Posterior cingulate gyrus (tissue), 11 donors: ENCODE data around the gene FCRL4.
A peak's percentile ranks its signal among the peaks of the same experiment; 100 is the strongest.
"Not testable (repeated sequence)": the region's sequence is repeated elsewhere in the genome, so short reads cannot be mapped to it uniquely, and the experiment has no call there.

Source experiments
- DNase-seq, 10 donors: peaks; one replicate each; pipeline versions ENCODE4 v3.0.0 to v3.0.0-alpha.2; 2020 to 2021; ENCODE audit warnings: mixed read lengths in 3 of 10
- intact Hi-C: fragments of 100-400 bp; cut with DNase I; formaldehyde crosslinking; loops from one replicate; pipeline ENCODE4 v1.15.1; 2023

The FCRL4 gene

DNA sequence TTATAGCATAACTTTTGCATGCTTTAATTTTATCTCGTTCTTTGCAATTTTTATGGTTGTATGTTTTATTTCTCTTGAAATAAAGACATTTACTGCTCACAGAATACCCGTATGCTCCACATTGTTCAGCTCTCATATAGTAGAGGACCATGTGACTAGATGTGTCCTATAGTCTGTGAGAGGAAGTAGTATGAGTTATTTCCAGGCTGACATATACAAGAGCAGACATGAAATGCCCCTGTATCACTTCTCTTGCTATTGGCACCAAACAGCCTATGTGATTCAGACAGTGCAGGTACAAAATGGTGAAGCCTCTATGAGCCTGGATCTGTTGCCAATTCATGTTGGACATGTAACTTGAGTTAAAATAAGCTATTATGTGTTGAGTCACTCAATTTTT, 39.8 kb downstream of the FCRL4 start:
- DNase-seq, result no peak
- intact Hi-C loops, result no loop called here

DNA sequence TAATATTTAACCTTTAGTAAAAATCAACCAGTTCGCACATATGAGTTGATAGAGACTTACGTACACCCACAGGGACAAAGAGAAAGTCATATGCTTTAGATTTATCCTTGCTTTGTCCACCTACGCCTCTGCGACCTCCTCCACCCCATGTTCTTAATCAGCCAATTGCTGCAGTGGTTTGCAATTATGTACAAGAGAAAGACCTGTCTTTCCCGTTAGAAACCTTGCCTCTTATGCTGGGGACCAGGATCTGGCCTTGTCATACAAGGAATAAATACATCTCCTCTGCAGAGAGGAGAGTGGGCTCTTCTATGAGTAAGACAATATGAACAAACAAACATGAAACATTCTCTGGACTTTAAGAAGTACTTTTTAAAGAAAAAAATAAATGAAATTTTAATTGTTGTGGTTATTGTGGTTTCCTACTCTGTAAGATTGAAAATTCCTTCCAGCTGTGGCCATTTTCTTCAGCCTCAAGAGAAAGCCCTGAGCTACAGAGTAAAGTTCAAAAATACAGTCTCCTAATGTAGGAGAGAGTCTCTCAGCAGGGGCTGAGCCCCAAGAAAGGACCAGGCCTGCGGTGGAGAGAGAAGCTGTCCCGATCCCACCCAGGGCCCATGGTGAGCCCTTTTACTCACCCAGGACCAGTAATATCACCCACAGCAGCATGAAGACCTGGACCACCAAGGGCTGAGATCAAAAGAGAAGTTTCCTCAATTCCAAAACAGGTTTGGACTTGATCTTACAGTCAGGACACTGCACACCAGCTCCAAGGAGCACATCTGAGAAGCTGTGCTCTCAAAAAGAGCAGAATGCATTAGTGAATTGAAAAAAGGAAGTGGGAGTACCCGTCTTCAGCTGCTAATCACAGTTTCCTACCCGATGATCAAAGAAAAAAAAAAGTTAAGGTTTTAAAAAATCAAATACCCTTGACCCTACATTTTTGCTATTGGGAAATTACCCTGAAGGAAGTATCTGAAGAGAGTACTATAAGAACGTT, 45.9 kb downstream of the FCRL4 start, which contains the start of gene FCRL5:
TSS of gene FCRL5 (minus strand) at position 822 of the 1,000 bp plus-strand sequence. CDS start at position 669, 153 bp downstream.
- intact Hi-C loops, result no loop called here
- no peak for DNase-seq

DNA sequence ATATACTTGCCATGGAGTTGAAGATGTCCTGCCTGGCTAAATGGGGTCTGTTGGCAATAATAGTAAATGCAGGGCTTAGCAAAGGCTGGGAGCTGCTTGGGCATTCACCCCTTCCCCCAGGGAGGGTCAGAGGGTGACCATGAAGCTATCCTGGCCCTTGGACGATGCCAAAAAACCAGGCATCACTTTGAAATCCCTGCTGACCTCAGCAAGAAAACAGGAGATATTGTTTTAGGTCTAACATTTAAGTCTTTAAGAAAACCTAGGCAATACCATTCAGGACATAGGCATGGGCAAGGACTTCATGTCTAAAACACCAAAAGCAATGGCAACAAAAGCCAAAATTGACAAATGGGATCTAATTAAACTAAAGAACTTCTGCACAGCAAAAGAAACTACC, 49.8 kb downstream of the FCRL4 start:
- DNase-seq, intact Hi-C loops: not testable (repeated sequence)

DNA sequence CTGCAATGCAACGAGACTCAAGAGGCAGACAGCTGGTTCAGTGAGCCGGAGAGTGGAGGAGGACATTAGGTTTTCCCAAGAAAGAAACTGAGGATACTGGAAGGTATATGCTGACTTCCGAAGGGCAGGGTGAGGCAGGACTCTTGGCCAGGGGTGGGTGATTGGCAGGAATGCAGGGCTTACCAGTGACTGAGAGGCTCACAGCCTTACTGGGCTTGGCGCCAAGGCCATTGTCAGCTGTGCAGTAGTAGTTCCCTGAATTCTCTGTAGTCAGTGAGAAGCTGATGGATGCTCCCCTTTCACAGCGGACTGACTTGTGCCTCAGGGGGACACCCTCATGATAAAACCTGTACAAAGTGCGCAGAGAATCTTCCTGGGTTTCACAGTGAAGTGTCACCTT, 55.2 kb downstream of the FCRL4 start:
- intact Hi-C loops, result no loop called here
- peak in 5 of 10 donors; percentile 11 to 87 (median 45) for DNase-seq

DNA sequence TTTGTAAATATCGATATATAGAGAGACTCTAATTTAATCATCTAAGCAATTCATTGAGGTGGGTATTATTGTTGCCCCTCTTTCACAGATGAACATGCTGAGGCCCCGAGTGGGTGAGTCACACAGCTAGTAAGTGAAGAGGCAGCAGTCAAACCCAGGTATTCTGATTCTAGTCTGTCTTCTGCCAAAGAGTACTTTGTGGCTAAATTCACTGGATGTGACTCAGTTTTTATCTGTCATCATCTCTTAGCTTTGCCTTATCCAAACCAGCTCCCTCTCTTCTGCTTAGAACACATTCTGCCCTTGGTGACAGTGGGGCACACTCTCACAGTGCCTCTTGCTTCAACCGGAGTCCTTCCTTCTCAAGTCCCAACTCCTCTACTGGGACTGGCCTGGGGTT, 57.0 kb downstream of the FCRL4 start:
- no peak for DNase-seq
- intact Hi-C loops, result no loop called here

GRCh38 chr1:157540160-157540748, 57.6 kb downstream of the FCRL4 start:
- DNase-seq, result no peak
- intact Hi-C loops, result no loop called here

- intact Hi-C loops, result no loop called here
- DNase-seq, result no peak
These were observed 58.3 kb downstream of the FCRL4 start for GRCh38 chr1:157539568-157539967.

DNA sequence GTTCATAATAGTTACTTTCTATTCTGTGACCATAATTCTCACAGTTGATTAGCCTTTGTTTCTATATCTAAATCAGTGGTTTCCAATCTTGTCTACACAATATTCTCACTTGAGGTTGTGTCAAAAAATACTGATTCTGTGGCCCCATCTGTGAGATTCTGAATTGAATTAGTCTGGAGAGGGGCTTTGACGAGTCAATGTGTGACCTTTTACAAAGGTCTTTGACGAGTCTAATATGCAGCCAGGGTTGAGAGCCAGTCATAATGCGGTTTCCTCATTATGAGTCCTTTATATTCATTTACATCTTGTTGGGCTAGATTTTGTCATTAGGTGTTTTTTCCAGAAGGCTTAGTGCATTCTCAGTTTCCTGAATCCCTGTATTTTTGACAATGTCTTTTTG, 65.3 kb downstream of the FCRL4 start:
- intact Hi-C loops, result no loop called here
- DNase-seq, result no peak

DNA sequence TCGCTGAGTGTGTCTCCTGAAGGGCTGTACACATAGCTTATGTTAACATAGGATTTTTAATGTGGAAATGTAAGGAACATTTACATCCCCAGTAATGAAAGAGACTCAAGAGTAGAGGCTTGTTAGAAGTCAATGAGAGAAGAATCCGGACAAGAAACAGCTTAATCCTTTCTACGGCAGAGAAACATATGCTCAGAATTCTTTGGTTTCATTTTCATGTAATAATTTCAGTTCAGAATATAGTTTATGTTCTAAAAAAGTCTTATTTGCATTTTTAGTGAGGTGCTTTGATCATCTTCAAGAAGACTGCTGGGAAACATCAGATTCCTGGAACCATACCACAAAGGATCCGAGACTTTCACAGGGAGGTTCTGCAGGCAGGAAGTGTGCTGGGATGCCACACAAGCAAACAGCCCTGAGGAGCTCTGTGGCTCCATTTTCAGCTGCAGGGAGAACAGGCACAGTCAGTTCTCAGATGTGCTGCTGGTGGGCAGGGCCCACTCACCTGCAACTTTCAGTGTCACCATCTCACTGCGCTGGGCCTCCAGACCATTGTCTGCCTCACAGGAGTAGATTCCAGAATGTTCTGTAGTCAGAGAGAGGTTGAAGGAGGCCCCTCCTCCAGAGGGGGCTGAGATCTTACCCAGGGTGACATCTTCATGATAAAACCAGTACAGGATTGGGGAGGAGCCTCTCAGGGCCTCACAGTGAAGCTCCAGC, 74.0 kb downstream of the FCRL4 start:
- intact Hi-C loops, result no loop called here
- DNase-seq, result peak in 1 of 10 donors; percentile 50
